ENCODE measurements around the gene NFYC. TPM values are rescaled to one million over a fixed set of nuclear protein-coding genes. Genes with fewer than 3 reads are reported as not detected.
"Not testable (repeated sequence)": the region's sequence is repeated elsewhere in the genome, so short reads cannot be mapped to it uniquely, and the experiment has no call there.

NFYC gene
- total and polyA plus RNA-seq, 8 donors: 54.6 to 98.1 (median 86.0) TPM

GRCh38 chr1:40723196-40723955, 31.9 kb downstream of the NFYC start:
- TF ChIP-seq CTCF (IDR thresholded peaks at IDR 0.05): no peak
- H3K27ac ChIP-seq: peak overlapping the region in 1 of 2 donors; percentile 37
- no peak overlapping the region for H3K4me3 ChIP-seq
- H3K27me3 ChIP-seq: no peaks in the 10 kb centered on the region
- ATAC-seq (peak; percentile 76), DNase-seq (peak in 1 of 4 donors; percentile 49)
- H3K9me3 ChIP-seq: no peaks in the 10 kb centered on the region
- H3K36me3 ChIP-seq: no peaks in the 10 kb centered on the region
- H3K4me1 ChIP-seq: peaks cover 10 to 47% of the 10 kb centered on the region in 2 donors
- intact Hi-C loops (cut with DNase I): no loop called here

- peaks cover 6 to 34% of the 10 kb centered on the region in 2 donors for H3K4me1 ChIP-seq
- intact Hi-C loops (cut with DNase I); H3K27ac ChIP-seq; H3K9me3 ChIP-seq; DNase-seq; H3K36me3 ChIP-seq; ATAC-seq; H3K27me3 ChIP-seq; H3K4me3 ChIP-seq: not testable (repeated sequence)
Measured at GRCh38 chr1:40727662-40728061, 36.2 kb downstream of the NFYC start.

GRCh38 chr1:40729316-40729862, 37.9 kb downstream of the NFYC start:
- H3K4me3 ChIP-seq; H3K36me3 ChIP-seq; H3K27me3 ChIP-seq; H3K9me3 ChIP-seq; DNase-seq; intact Hi-C loops (cut with DNase I); H3K27ac ChIP-seq: not testable (repeated sequence)
- peaks cover 6 to 25% of the 10 kb centered on the region in 2 donors for H3K4me1 ChIP-seq
- peak; percentile 57 for ATAC-seq

GRCh38 chr1:40732756-40733301, 41.3 kb downstream of the NFYC start:
- no peak for TF ChIP-seq CTCF (IDR thresholded peaks at IDR 0.05)
- ATAC-seq: no peak

GRCh38 chr1:40734882-40735628, 43.6 kb downstream of the NFYC start:
- peaks cover 0 to 18% of the 10 kb centered on the region in 2 donors for H3K36me3 ChIP-seq
- DNase-seq (no peak), ATAC-seq (no peak)
- no peaks in the 10 kb centered on the region for H3K27me3 ChIP-seq
- intact Hi-C loops (cut with DNase I): no loop called here
- no peaks in the 10 kb centered on the region for H3K9me3 ChIP-seq
- H3K4me3 ChIP-seq: no peak overlapping the region
- no peak for TF ChIP-seq CTCF (IDR thresholded peaks at IDR 0.05)
- peaks cover 0 to 25% of the 10 kb centered on the region in 2 donors for H3K4me1 ChIP-seq
- H3K27ac ChIP-seq: no peak overlapping the region

More at GRCh38 chr1:40732756-40733301, 41.3 kb downstream of the NFYC start:
- peaks cover 0 to 25% of the 10 kb centered on the region in 2 donors for H3K4me1 ChIP-seq
- no peaks in the 10 kb centered on the region for H3K36me3 ChIP-seq
- H3K27ac ChIP-seq: no peak overlapping the region
- intact Hi-C loops (cut with DNase I): no loop called here
- no peak overlapping the region for H3K4me3 ChIP-seq
- H3K27me3 ChIP-seq: no peaks in the 10 kb centered on the region
- no peaks in the 10 kb centered on the region for H3K9me3 ChIP-seq
- no peak for DNase-seq

- no peak overlapping the region for H3K27ac ChIP-seq
- DNase-seq (no peak), ATAC-seq (no peak)
- peaks cover 0 to 28% of the 10 kb centered on the region in 2 donors for H3K36me3 ChIP-seq
- H3K27me3 ChIP-seq: no peaks in the 10 kb centered on the region
- no peaks in the 10 kb centered on the region for H3K9me3 ChIP-seq
- TF ChIP-seq CTCF (IDR thresholded peaks at IDR 0.05): no peak
- intact Hi-C loops (cut with DNase I): no loop called here
- peaks cover 0 to 25% of the 10 kb centered on the region in 2 donors for H3K4me1 ChIP-seq
- no peak overlapping the region for H3K4me3 ChIP-seq
Measured at GRCh38 chr1:40736085-40736531, 44.6 kb downstream of the NFYC start.
